Upper lobe of right lung (tissue), 1 donor: ENCODE results near the gene IMMP2L. TPM values are rescaled to one million over a fixed set of nuclear protein-coding genes. Genes with fewer than 3 reads are reported as not detected.
"Not testable (repeated sequence)": the region's sequence is repeated elsewhere in the genome, so short reads cannot be mapped to it uniquely, and the experiment has no call there.

Experiments
- ATAC-seq: fragments of 200-7000 bp; cut with Tn5 transposase; one replicate; pipeline ENCODE4 v1.9.1; 2020; ENCODE audit warnings: mild to moderate bottlenecking, moderate library complexity
- DNase-seq: peaks from one replicate; pipeline ENCODE4 v3.0.0-alpha.2; 2020
- H3K27ac ChIP-seq: fragments of 200-600 bp; one replicate; pipeline ENCODE4 v1.8.0; 2022
- H3K27me3 ChIP-seq: fragments of 200-600 bp; one replicate; pipeline ENCODE4 v1.8.0; 2022; ENCODE audit warnings: mild to moderate bottlenecking
- H3K36me3 ChIP-seq: fragments of 200-600 bp; one replicate; pipeline ENCODE4 v1.8.0; 2022
- H3K4me1 ChIP-seq: fragments of 200-600 bp; one replicate; pipeline ENCODE4 v1.8.0; 2022
- H3K4me3 ChIP-seq: fragments of 200-600 bp; one replicate; pipeline ENCODE4 v1.8.0; 2022; ENCODE audit warnings: mild to moderate bottlenecking
- H3K9me3 ChIP-seq: fragments of 200-600 bp; one replicate; pipeline ENCODE4 v1.8.0; 2022
- intact Hi-C: fragments of 100-400 bp; cut with DNase I; formaldehyde crosslinking; loops from one replicate; pipeline ENCODE4 v1.11.0; 2022
- total RNA-seq: library from RNA; stranded (reverse); fragmentation: NEBNext Ultra II Directional; extraction: Animal tissue kit (Norgen Biotek cat#: 25700); gene quantifications from one replicate; pipeline ENCODE4 v1.2.1, GENCODE V29; 2021
- TF ChIP-seq, protein P1 (sequence below): fragments of 200-600 bp; IDR thresholded peaks from one replicate; pipeline ENCODE4 v1.8.0; 2022; ENCODE audit warnings: antibody characterized with exemption
- donor health status: DM: no; HTN: yes; CAD: no; lungs with severe emphysema.

Gene IMMP2L
- total RNA-seq, 1 donor from 2014 or later = 22.0 TPM

DNA sequence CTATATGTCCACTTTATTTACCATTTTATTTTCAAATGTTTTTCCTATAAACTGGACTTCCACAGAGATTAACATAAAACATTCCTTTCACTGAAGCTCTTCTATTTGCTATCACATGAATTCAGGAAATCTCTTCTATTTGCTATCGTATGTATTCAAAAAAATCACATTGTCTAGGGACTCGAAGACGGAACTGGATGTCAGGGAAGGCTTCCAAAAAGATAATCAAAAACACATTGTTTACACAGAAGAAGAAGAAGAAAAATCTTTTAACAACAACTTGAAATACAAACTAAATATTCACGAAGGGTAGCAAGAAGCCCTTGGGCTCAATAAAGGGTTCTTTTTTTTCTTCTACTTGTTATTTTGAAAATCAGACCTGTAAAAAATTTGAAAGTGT is 897.5 kb downstream of the IMMP2L start:
- TF ChIP-seq, protein P1, sequence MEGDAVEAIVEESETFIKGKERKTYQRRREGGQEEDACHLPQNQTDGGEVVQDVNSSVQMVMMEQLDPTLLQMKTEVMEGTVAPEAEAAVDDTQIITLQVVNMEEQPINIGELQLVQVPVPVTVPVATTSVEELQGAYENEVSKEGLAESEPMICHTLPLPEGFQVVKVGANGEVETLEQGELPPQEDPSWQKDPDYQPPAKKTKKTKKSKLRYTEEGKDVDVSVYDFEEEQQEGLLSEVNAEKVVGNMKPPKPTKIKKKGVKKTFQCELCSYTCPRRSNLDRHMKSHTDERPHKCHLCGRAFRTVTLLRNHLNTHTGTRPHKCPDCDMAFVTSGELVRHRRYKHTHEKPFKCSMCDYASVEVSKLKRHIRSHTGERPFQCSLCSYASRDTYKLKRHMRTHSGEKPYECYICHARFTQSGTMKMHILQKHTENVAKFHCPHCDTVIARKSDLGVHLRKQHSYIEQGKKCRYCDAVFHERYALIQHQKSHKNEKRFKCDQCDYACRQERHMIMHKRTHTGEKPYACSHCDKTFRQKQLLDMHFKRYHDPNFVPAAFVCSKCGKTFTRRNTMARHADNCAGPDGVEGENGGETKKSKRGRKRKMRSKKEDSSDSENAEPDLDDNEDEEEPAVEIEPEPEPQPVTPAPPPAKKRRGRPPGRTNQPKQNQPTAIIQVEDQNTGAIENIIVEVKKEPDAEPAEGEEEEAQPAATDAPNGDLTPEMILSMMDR = no peak

DNA sequence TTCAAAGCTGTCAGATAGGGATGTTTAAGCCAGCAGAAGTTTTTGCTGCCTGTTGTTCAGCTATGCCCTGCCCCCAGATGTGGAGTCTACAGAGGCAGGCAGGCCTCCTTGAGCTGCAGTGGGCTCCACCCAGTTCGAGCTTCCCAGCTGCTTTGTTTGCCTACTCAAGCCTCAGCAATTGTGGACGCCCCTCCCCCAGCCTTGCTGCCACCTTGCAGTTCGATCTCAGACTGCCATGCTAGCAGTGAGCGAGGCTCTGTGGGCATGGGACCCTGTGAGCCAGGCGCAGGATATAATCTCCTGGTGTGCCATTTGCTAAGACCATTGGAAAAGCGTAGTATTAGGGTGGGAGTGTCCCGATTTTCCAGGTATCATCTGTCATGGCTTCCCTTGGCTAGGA is 901.7 kb downstream of the IMMP2L start:
- intact Hi-C loops, H3K4me3 ChIP-seq, H3K36me3 ChIP-seq, H3K27ac ChIP-seq, H3K27me3 ChIP-seq, ATAC-seq, H3K4me1 ChIP-seq, DNase-seq: not testable (repeated sequence)
- peaks cover 13% of the 10 kb centered on the region for H3K9me3 ChIP-seq

More for the DNA sequence above, 897.5 kb downstream of the IMMP2L start:
- H3K36me3 ChIP-seq = no peaks in the 10 kb centered on the region
- DNase-seq (no peak), ATAC-seq (no peak)
- H3K4me1 ChIP-seq = no peaks in the 10 kb centered on the region
- no peaks in the 10 kb centered on the region for H3K27me3 ChIP-seq
- no peak overlapping the region for H3K4me3 ChIP-seq
- intact Hi-C loops = no loop called here
- no peaks in the 10 kb centered on the region for H3K9me3 ChIP-seq
- H3K27ac ChIP-seq = no peak overlapping the region

DNA sequence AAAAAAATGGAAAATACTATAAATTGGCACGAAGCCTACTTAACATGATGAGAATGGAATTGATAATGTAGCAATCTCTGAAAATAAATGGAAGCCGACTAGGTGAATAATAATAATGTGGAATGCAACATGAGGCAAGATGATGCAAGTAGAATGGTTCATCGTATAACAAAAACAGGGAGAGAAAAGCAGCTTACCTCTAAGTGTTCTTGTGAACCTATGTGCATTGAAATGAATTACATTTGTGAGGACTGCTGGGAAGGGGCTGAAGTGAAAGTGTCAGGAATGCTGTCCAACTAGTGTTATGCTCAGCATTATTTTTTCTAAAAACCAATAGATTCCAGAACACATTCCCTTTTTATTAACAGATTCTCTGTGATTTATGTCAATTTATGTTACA is 912.0 kb downstream of the IMMP2L start:
- Histone ChIP-seq H3K9me3 (no peaks in the 10 kb centered on the region), H3K27me3 (no peaks in the 10 kb centered on the region), H3K27ac (no peak overlapping the region), H3K4me1 (no peaks in the 10 kb centered on the region), H3K4me3 (no peak overlapping the region), H3K36me3 (no peaks in the 10 kb centered on the region)
- ATAC-seq (no peak), DNase-seq (no peak)
- TF ChIP-seq, protein P1 = no peak
- intact Hi-C loops = no loop called here

GRCh38 chr7:110647266-110647665 is 915.0 kb downstream of the IMMP2L start:
- DNase-seq = no peak
- Histone ChIP-seq H3K36me3 (no peaks in the 10 kb centered on the region), H3K27me3 (no peaks in the 10 kb centered on the region), H3K27ac (no peak overlapping the region), H3K4me1 (no peaks in the 10 kb centered on the region), H3K9me3 (no peaks in the 10 kb centered on the region), H3K4me3 (no peak overlapping the region)
- intact Hi-C loops = no loop called here
- no peak for ATAC-seq
- TF ChIP-seq, protein P1 = no peak

- ATAC-seq (no peak), DNase-seq (no peak)
- Histone ChIP-seq H3K36me3 (no peaks in the 10 kb centered on the region), H3K9me3 (no peaks in the 10 kb centered on the region), H3K4me1 (no peaks in the 10 kb centered on the region), H3K27ac (no peak overlapping the region), H3K4me3 (no peak overlapping the region), H3K27me3 (no peaks in the 10 kb centered on the region)
- TF ChIP-seq, protein P1 = no peak
- intact Hi-C loops = no loop called here
Measured at GRCh38 chr7:110646804-110647203, 915.5 kb downstream of the IMMP2L start.

- Histone ChIP-seq H3K36me3 (no peaks in the 10 kb centered on the region), H3K27me3 (no peaks in the 10 kb centered on the region), H3K9me3 (no peaks in the 10 kb centered on the region), H3K27ac (no peak overlapping the region), H3K4me3 (no peak overlapping the region), H3K4me1 (no peaks in the 10 kb centered on the region)
- ATAC-seq (no peak), DNase-seq (no peak)
- intact Hi-C loops = no loop called here
- TF ChIP-seq, protein P1 = no peak
Measured at GRCh38 chr7:110645616-110646015, 916.7 kb downstream of the IMMP2L start.
